NB4 (cell line): ENCODE measurements around the gene RAB13.

Experiments
- POLR2A ChIP-seq: IDR thresholded peaks from 2 replicates; pipeline ENCODE4 v1.6.1; 2011; ENCODE audit warnings: mild to moderate bottlenecking; ENCODE audit not compliant: insufficient read length; ENCODE audit errors: extremely low read depth
- TF ChIP-seq, protein P1 (sequence below): IDR thresholded peaks from one replicate; pipeline ENCODE4 v1.5.1; 2012; ENCODE audit warnings: low read depth, low read length
- TF ChIP-seq, protein P2 (sequence below): IDR thresholded peaks from 2 replicates; pipeline ENCODE4 v1.6.1; 2011; ENCODE audit warnings: low read depth, low read length

DNA sequence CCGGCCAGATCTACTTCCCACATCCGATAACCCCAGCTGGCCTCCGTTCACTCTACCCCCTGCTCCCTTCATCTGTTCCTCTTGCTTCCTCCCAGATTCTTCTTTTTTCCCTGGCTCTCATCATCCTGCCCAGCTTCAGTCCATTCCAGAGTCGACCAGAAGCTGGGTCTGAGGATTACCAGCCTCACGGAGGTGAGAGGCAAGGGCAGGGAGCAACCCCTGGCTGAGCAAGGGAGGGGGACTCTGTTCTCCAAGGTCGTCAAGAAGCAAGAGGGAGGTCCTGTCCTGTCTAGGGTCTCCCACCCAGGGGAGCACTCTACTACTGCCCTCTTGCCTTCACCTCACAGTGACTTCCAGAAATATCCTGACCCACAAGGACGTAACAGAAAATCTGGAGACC, 12.6 kb downstream of the RAB13 start:
- TF ChIP-seq, protein P1, sequence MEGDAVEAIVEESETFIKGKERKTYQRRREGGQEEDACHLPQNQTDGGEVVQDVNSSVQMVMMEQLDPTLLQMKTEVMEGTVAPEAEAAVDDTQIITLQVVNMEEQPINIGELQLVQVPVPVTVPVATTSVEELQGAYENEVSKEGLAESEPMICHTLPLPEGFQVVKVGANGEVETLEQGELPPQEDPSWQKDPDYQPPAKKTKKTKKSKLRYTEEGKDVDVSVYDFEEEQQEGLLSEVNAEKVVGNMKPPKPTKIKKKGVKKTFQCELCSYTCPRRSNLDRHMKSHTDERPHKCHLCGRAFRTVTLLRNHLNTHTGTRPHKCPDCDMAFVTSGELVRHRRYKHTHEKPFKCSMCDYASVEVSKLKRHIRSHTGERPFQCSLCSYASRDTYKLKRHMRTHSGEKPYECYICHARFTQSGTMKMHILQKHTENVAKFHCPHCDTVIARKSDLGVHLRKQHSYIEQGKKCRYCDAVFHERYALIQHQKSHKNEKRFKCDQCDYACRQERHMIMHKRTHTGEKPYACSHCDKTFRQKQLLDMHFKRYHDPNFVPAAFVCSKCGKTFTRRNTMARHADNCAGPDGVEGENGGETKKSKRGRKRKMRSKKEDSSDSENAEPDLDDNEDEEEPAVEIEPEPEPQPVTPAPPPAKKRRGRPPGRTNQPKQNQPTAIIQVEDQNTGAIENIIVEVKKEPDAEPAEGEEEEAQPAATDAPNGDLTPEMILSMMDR: no peak
- no peak for TF ChIP-seq POLR2A
- TF ChIP-seq, protein P2, sequence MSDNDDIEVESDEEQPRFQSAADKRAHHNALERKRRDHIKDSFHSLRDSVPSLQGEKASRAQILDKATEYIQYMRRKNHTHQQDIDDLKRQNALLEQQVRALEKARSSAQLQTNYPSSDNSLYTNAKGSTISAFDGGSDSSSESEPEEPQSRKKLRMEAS: no peak
